Vein endothelial cell (primary cell): Measurements from ENCODE around the gene THBS3. TPM values are rescaled to one million over a fixed set of nuclear protein-coding genes. Genes with fewer than 3 reads are reported as not detected.

ENCODE experiments used
- small RNA-seq: library from RNA; depleted of rRNA; stranded (forward); fragments of <200 nt; gene quantifications from one replicate; pipeline ENCODE3, GENCODE V24; 2012
- total RNA-seq: library from RNA; depleted of rRNA; stranded (reverse); fragments of >200 nt; gene quantifications from 2 replicates; pipeline ENCODE4 v1.2.3, GENCODE V29; 2012

THBS3 gene
- total RNA-seq, result 15.8 and 16.7 TPM in 2 replicates

DNA sequence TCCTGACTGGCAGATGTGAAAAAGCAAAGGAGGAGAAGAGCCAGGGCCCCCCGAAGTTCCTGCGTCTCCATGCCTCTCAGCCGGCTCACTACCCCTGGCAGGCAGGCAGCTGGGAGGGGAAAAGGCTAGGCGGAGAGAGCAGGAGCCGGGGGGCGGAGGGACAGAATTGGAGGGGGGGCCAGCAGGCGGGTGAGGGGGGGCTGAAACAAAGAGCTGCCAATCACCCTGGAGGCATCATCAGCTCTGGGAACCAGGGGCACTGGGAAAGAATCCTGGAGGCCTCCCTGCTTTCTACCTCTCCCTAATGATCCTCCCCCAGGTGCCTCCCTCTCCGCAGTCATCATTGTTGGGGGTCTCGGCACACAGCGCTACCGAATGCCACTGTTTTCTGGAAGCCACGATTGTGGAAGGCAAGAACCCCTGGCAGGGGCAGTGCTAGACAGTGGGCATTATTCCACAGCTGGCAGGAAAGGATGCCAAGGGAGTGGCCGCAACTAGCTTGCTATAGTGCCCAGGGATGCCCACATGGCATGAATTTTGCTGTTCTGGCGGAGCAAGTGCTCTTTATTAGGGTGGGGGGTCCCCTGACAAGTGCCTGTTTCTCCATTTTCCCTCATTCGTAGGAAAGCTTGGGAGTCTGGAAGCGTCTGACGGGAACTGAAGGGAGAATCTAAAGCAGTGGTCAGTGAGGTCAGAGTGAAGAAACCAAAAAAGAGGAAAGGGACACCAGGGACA lies at the start of gene THBS3:
TSS of gene THBS3 (minus strand) at position 92 of the 735 bp plus-strand sequence. CDS start at position 71, 21 bp downstream.

DNA sequence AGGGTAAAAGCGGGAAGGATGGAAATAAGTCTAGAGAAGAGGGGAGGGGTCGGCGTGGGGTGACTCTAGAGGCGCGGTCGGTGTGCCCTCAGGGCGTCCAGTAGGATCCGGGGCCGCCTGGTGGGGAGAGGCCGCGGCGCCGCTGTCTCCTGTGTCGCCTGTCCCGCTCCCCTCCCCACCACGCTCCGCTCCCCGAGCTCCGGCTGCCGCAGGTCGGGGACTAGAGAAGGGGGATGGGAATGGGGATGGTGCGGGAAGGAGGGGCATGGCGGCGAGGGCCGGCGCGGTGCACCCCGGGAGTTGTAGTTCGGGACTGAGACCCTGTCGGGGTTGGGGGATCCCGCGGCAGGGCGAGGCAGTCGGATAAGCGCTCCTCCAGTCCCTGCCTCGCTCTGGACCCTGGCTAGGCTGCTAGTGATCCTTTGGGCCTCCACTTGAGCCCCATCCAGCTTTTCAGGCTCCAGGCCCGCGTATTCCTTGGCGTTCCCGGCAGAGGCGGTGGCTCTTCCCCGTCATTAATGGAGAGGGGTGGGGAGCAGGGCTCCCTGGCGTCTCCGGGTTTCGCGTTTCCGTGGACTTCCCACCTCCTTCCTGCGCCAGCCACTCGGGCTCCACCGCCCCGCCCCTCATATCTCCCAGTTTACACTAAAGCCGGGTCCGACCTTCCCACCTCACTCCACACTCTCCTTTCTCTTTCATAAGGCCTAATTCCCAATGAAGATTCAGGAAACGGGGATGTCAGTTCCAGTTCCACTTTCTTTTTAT lies 47.7 kb upstream of the THBS3 start, which contains the start of gene ENTREP3:
TSS of gene ENTREP3 (minus strand) at position 241 of the 765 bp plus-strand sequence. CDS start 606 bp downstream, outside the sequence.

DNA sequence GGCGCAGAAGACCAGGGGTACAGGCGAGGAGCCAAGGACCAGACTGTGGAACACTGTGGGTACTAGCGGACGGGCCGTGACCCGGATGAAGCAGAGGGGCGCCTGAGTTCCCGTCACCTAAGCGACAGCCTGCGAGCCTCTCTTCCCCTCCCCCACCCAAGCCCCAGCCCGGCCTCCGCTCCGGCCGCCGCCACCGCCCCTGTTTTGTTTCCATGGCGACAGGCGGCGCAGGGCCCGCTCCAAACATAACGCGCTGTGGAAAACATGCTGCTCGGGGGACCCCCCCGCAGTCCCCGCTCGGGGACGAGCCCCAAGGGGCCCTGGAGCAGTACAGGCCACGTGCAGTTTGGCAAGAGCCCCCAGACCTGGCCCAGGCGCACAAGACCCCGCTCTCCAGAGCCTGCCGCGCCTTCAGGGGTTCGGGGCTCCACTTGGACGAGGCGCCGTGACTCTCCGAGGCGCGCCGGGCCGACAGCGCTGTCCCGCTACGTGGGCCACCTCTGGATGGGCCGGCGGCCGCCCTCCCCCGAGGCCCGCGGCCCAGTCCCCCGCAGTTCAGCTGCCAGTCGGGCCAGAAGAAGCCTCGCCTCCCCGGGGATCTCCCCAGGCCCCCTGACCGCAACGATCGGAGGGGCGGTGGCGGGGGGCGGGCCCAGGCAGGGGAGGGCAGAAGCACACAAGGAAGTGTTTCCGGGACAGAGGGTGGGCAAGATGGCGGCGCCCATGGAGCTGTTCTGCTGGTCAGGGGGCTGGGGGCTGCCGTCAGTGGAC lies 1.0 kb upstream of the THBS3 start, which contains the start of gene MTX1:
TSS of gene MTX1 (plus strand) at position 155 of the 771 bp plus-strand sequence. CDS start at position 265, 110 bp downstream.

DNA sequence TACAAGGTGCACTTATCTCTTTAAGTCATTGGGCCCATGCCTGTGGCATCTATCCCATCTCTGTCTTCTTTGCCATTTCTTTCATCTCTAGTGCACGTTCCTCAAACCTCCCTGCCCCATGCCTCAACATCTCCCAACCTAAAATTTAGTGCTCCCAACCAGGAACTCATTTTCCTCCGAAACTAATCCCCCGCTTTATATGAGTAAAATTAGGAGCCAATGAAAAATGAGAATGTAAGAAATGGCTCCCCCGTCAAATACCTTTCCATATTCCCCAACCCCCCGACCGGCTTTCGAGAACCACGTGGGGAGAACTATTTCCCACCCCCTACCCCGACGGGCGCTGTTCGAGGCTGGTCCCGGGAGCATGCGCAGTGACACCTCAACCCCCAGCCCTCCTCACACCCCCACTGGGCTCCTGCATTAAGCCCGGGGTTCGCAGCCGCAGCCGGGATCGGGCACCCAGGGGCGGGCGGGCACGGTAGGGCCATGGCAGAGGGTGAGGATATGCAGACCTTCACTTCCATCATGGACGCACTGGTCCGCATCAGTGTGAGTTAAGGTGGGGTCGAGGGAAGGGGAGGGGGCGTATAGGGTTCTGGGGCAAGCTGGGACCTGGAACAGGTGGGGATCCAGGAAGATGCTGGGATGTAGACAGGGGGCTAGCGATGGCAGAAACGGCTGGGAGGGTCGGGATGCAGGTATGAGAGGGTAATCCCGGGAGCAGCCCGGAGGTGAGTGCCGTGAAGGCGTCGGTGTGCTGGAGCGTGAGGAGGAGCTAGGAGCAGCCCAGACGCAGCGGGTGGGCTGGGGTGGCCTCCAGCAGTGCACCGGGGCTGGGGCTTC lies 34.0 kb downstream of the THBS3 start, which contains the start of gene TRIM46:
TSS of gene TRIM46 (plus strand) at position 372 of the 846 bp plus-strand sequence. CDS start at position 490, 118 bp downstream.

DNA sequence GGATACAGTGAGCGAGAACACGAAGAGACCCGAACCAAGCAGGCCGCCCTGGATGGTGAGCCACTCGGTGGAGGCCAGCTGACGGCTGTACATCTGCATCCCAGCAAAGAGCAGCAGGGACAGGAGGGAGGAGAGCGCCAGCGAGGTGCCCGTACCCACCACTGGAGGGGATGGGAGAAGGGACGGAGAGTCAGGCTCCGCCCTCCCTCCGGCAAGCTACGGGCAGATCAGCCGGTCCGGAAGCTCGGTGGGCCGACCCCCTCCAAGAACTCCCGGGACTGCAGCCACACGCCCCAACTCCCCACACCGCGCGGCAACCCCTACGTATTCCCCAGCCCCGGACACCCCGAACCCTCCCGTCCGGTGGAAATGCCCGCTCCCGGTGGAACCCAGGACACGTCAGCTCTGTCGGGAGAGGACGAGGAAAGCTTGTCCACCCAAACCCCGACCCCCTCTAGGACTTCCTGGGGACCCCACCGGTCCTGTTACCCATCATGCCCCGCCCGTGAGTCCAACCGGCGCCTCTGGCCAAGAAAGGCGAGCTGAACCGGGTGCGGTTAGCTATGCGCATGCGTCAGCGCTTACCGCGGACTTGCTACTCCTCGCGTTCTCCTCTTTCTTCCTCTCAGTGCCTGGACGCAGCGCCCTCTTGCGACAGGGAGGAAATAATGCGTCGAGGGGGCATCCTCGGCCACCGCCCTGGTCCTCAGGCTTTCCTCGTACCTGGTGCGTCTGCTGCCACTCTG lies 34.8 kb downstream of the THBS3 start, which contains the start of gene KRTCAP2:
TSS of gene KRTCAP2 (minus strand) at position 573 of the 746 bp plus-strand sequence. CDS start at position 493, 80 bp downstream.

Small RNA genes lying within 50 kb of the gene (small RNA-seq; reads per million reads assigned to genes)
- not detected for gene HMGN2P18

Other genes starting within 250 kb of the THBS3 start
- 12.0 and 12.7 TPM in 2 replicates for gene PYGO2, start 246.1 kb downstream of the THBS3 start, total RNA-seq
- gene SHC1, start 237.2 kb downstream of the THBS3 start, total RNA-seq, result 312 and 348 TPM in 2 replicates
- 52.3 and 69.7 TPM in 2 replicates for gene CKS1B, start 233.2 kb downstream of the THBS3 start, total RNA-seq
- gene FLAD1, start 224.6 kb downstream of the THBS3 start, total RNA-seq, result 32.7 and 35.1 TPM in 2 replicates
- gene LENEP, start 214.3 kb downstream of the THBS3 start, total RNA-seq, result 0.67 and 1.3 TPM in 2 replicates
- gene ZBTB7B, start 205.1 kb downstream of the THBS3 start, total RNA-seq, result 15.4 and 16.8 TPM in 2 replicates
- not detected in 2 replicates for gene DCST2, start 174.1 kb downstream of the THBS3 start, total RNA-seq
- not detected in 2 replicates for gene DCST1, start 174.1 kb downstream of the THBS3 start, total RNA-seq
- gene ADAM15, start 156.6 kb downstream of the THBS3 start, total RNA-seq, result 508 and 513 TPM in 2 replicates
- gene EFNA4, start 144.2 kb downstream of the THBS3 start, total RNA-seq, result 11.7 and 12.7 TPM in 2 replicates
- gene EFNA3, start 129.1 kb downstream of the THBS3 start, total RNA-seq, result 1.6 and 3.6 TPM in 2 replicates
- gene EFNA1, start 80.0 kb downstream of the THBS3 start, total RNA-seq, result 84.4 and 125 TPM in 2 replicates
- gene SLC50A1, start 72.0 kb downstream of the THBS3 start, total RNA-seq, result 28.1 and 31.6 TPM in 2 replicates
- gene DPM3, start 67.4 kb downstream of the THBS3 start, total RNA-seq, result 42.5 and 53.3 TPM in 2 replicates
- 81.0 and 141 TPM in 2 replicates for gene KRTCAP2, start 34.6 kb downstream of the THBS3 start, total RNA-seq
- 6.9 and 12.0 TPM in 2 replicates for gene TRIM46, start 34.0 kb downstream of the THBS3 start, total RNA-seq
- gene MTX1, start 798 bp upstream of the THBS3 start, total RNA-seq, result 42.1 and 44.7 TPM in 2 replicates
- gene ENTREP3, start 47.6 kb upstream of the THBS3 start, total RNA-seq, result 8.2 and 9.5 TPM in 2 replicates
- gene SCAMP3, start 54.5 kb upstream of the THBS3 start, total RNA-seq, result 43.1 and 51.0 TPM in 2 replicates
- gene CLK2, start 65.6 kb upstream of the THBS3 start, total RNA-seq, result 27.3 and 27.4 TPM in 2 replicates
- gene HCN3, start 69.6 kb upstream of the THBS3 start, total RNA-seq, result 0.65 and 1.3 TPM in 2 replicates
- not detected in 2 replicates for gene PKLR, start 93.5 kb upstream of the THBS3 start, total RNA-seq
- 260 and 393 TPM in 2 replicates for gene FDPS, start 101.0 kb upstream of the THBS3 start, total RNA-seq
- 18.6 and 19.2 TPM in 2 replicates for gene RUSC1, start 113.0 kb upstream of the THBS3 start, total RNA-seq